ENCODE measurements around the gene ACVR1C. TPM values are rescaled to one million over a fixed set of nuclear protein-coding genes. Genes with fewer than 3 reads are reported as not detected.

Gene ACVR1C
- polyA plus RNA-seq, 1 experiment: 0.04 TPM

DNA sequence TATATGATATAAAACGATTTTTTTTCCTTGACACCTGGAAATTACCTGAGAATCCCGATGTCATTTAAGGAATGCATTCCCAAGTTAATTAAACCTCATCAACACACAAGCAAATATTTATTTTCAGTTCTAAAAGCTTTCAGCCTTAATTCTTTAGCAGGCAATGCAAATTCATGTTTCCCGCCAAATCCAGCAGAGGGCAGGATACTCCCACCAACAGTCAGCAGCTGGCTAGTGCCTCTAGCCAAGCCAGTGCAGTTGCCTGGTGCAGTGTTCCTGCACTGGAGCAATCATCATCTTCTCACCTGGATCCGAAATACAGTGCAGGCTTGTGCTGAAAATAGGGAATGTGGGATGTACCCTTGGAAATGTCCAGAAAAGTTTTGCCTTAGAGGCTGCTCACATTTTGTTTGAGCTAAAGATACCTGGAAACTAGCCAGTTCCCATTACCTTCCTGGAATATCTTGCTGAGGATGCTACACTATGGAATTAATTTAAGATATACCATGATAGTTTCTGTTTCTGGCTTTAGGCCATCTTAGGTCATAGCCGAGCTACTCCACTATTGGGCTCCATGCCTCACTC is 136.4 kb downstream of the ACVR1C start:
- DNase-seq (ENCODE audit: low read depth): peak; percentile 6
- H3K4me3 ChIP-seq (ENCODE audit: low read depth, low read length): no peak overlapping the region
- H3K27me3 ChIP-seq (ENCODE audit: control insufficient read depth, insufficient read depth, low read length): no peaks in the 10 kb centered on the region; the same call in 1 of the 2 replicates
- no peaks in the 10 kb centered on the region for H3K36me3 ChIP-seq (ENCODE audit: control insufficient read depth, insufficient read depth, low read length)
- CTCF ChIA-PET: interaction anchor here (0.6 to 1.3 kb wide), 13 partner anchors 9 to 1329 kb away, joined by 3 to 9 read pairs (median 3); no protein-coding TSS in a partner anchor
- POLR2A ChIA-PET: no interaction called here
- TF ChIP-seq CTCF (IDR thresholded peaks at IDR 0.05; ENCODE audit: insufficient read depth, low read depth, low read length): peak; percentile 83

DNA sequence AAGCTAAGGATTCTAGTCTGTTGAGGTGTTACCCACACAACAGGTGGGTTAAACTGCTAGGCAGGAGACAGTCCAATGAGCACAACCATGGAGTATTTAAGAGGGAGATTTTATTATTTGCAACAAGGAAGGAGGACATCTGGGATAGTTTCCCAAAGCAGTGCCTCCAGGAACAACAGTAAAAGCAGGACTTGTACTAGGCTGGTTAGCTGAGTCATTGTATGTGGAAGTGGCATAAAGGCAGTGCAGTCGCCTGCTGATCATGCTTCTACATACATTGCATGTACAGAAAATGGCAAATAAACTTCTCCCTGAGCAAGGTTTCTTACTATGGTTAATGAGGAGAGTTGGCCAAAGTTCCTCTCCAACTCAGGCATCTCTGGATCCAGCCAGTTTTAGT is 138.7 kb downstream of the ACVR1C start:
- ChIA-PET CTCF (interaction anchor here (1.0 to 2.1 kb wide), 3 partner anchors 513 to 524 kb away, joined by 3 to 5 read pairs (median 5); no protein-coding TSS in a partner anchor), POLR2A (no interaction called here)
- no peaks in the 10 kb centered on the region for H3K36me3 ChIP-seq (ENCODE audit: control insufficient read depth, insufficient read depth, low read length)
- H3K4me3 ChIP-seq (ENCODE audit: low read depth, low read length): no peak overlapping the region
- DNase-seq (ENCODE audit: low read depth): no peak
- TF ChIP-seq CTCF (IDR thresholded peaks at IDR 0.05; ENCODE audit: insufficient read depth, low read depth, low read length): no peak
- no peaks in the 10 kb centered on the region; the same call in 1 of the 2 replicates for H3K27me3 ChIP-seq (ENCODE audit: control insufficient read depth, insufficient read depth, low read length)

- Histone ChIP-seq H3K4me3 (ENCODE audit: low read depth, low read length) (no peak overlapping the region), H3K27me3 (ENCODE audit: control insufficient read depth, insufficient read depth, low read length) (no peaks in the 10 kb centered on the region; the same call in 1 of the 2 replicates), H3K36me3 (ENCODE audit: control insufficient read depth, insufficient read depth, low read length) (no peaks in the 10 kb centered on the region)
- ChIA-PET POLR2A (no interaction called here), CTCF (interaction anchor here (1.3 to 1.4 kb wide), 2 partner anchors 9 to 10 kb away, joined by 4 to 8 read pairs; no protein-coding TSS in a partner anchor)
- TF ChIP-seq CTCF (IDR thresholded peaks at IDR 0.05; ENCODE audit: insufficient read depth, low read depth, low read length): no peak
- no peak for DNase-seq (ENCODE audit: low read depth)
Observed at GRCh38 chr2:157488877-157489276, 139.8 kb downstream of the ACVR1C start.

DNA sequence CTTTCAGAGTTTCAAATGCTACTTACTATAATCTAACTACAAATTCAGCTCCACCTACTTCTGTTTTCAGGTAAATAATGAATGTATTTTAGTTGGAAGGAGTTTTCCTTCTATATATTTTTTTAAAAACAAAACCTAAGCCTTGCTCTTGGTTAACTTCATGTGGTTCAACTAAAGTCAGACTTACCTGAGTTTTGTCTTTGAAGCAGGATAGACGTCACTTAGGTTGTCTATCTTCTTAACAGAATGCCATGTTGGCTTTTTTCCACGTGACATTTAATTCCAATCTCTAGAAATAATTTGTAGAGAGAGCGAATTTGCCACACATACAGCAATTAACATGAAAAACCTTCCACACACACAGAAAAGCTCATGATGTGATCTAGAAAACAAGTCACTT is 140.9 kb downstream of the ACVR1C start:
- ChIA-PET CTCF (interaction anchor here (1.4 kb wide), 1 partner anchor 9 kb away, joined by 4 read pairs; no protein-coding TSS in a partner anchor), POLR2A (no interaction called here)
- no peak for DNase-seq (ENCODE audit: low read depth)
- Histone ChIP-seq H3K27me3 (ENCODE audit: control insufficient read depth, insufficient read depth, low read length) (no peaks in the 10 kb centered on the region; the same call in 1 of the 2 replicates), H3K4me3 (ENCODE audit: low read depth, low read length) (no peak overlapping the region), H3K36me3 (ENCODE audit: control insufficient read depth, insufficient read depth, low read length) (no peaks in the 10 kb centered on the region)
- no peak for TF ChIP-seq CTCF (IDR thresholded peaks at IDR 0.05; ENCODE audit: insufficient read depth, low read depth, low read length)

GRCh38 chr2:157487271-157487610 is 141.4 kb downstream of the ACVR1C start:
- Histone ChIP-seq H3K4me3 (ENCODE audit: low read depth, low read length) (no peak overlapping the region), H3K27me3 (ENCODE audit: control insufficient read depth, insufficient read depth, low read length) (no peaks in the 10 kb centered on the region; the same call in 1 of the 2 replicates), H3K36me3 (ENCODE audit: control insufficient read depth, insufficient read depth, low read length) (no peaks in the 10 kb centered on the region)
- ChIA-PET CTCF (interaction anchor here (0.9 kb wide), 1 partner anchor 10 kb away, joined by 4 read pairs; no protein-coding TSS in a partner anchor), POLR2A (no interaction called here)
- TF ChIP-seq CTCF (IDR thresholded peaks at IDR 0.05; ENCODE audit: insufficient read depth, low read depth, low read length): no peak
- no peak for DNase-seq (ENCODE audit: low read depth)

Data from BJ (cell line).